Parathyroid adenoma (tissue), 2 donors: ENCODE results near the gene ZYG11B.

ENCODE experiments used
- H2AFZ ChIP-seq: fragments of 300-600 bp; sonication (generic); one replicate; pipeline ENCODE4 v1.7.0; 2017; ENCODE audit warnings: antibody characterized with exemption, mild to moderate bottlenecking
- H3K27ac ChIP-seq: fragments of 300-600 bp; sonication (generic); one replicate; pipeline ENCODE4 v1.7.0; 2017
- H3K27me3 ChIP-seq: fragments of 300-600 bp; sonication (generic); one replicate; pipeline ENCODE4 v1.7.0; 2017; ENCODE audit warnings: low read length; ENCODE audit not compliant: control insufficient read depth, insufficient read depth
- H3K36me3 ChIP-seq: fragments of 300-600 bp; sonication (generic); one replicate; pipeline ENCODE4 v1.7.0; 2017; ENCODE audit warnings: low read length; ENCODE audit not compliant: control insufficient read depth, insufficient read depth
- H3K4me1 ChIP-seq: fragments of 300-600 bp; sonication (generic); one replicate; pipeline ENCODE4 v1.7.0; 2017; ENCODE audit warnings: control low read depth
- H3K4me2 ChIP-seq: fragments of 300-600 bp; sonication (generic); one replicate; pipeline ENCODE4 v1.7.0; 2017; ENCODE audit warnings: low read length
- H3K4me3 ChIP-seq: fragments of 300-600 bp; sonication (generic); one replicate; pipeline ENCODE4 v1.7.0; 2017; ENCODE audit warnings: low read depth, low read length
- H3K79me2 ChIP-seq: fragments of 300-600 bp; sonication (generic); one replicate; pipeline ENCODE4 v1.7.0; 2017; ENCODE audit warnings: control low read depth
- H3K9ac ChIP-seq: fragments of 300-600 bp; sonication (generic); one replicate; pipeline ENCODE4 v1.7.0; 2017; ENCODE audit warnings: mild to moderate bottlenecking
- H3K9me3 ChIP-seq: fragments of 300-600 bp; sonication (generic); one replicate; pipeline ENCODE4 v1.7.0; 2017; ENCODE audit warnings: low read length; ENCODE audit not compliant: control insufficient read depth
- CTCF ChIP-seq: fragments of 300-600 bp; sonication (generic); IDR thresholded peaks from one replicate; pipeline ENCODE4 v1.7.0; 2017; ENCODE audit warnings: antibody characterized with exemption, mild to moderate bottlenecking
- donor health status: primary hyperparathyroidism.

ZYG11B gene

GRCh38 chr1:52848423-52848822 lies 122.2 kb downstream of the ZYG11B start:
- no peak overlapping the region for H3K4me3 ChIP-seq
- H3K4me1 ChIP-seq: no peaks in the 10 kb centered on the region
- H3K9ac ChIP-seq: no peak overlapping the region
- TF ChIP-seq CTCF: no peak
- H3K36me3 ChIP-seq: no peaks in the 10 kb centered on the region
- H3K4me2 ChIP-seq: no peak overlapping the region
- no peak overlapping the region for H2AFZ ChIP-seq
- no peaks in the 10 kb centered on the region for H3K9me3 ChIP-seq
- no peak overlapping the region for H3K27ac ChIP-seq
- no peaks in the 10 kb centered on the region for H3K79me2 ChIP-seq
- H3K27me3 ChIP-seq: no peaks in the 10 kb centered on the region

DNA sequence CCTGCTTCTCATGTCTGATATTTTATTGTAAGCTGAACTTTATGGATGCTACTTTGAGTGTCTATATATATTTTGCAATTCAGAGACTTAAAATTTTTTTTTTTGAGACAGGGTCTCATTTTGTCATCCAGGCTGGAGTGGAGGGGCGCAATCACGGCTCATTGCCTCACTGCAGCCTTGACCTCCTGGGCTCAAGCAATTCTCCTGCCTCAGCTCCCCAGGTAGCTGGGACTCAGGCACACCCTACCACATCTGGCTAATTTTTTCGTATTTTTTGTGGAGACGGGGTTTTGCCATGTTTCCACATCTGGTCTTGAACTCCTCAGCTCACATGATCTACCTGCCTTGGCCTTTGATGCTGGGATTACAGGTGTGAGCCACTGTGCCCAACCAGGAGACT lies 124.7 kb downstream of the ZYG11B start:
- TF ChIP-seq CTCF: no peak
- Histone ChIP-seq H3K27me3 (no peaks in the 10 kb centered on the region), H3K27ac (no peak overlapping the region), H3K9me3 (no peaks in the 10 kb centered on the region), H3K4me3 (no peak overlapping the region), H3K4me2 (no peak overlapping the region), H3K9ac (no peak overlapping the region), H3K36me3 (no peaks in the 10 kb centered on the region), H2AFZ (no peak overlapping the region), H3K79me2 (no peaks in the 10 kb centered on the region), H3K4me1 (no peaks in the 10 kb centered on the region)

DNA sequence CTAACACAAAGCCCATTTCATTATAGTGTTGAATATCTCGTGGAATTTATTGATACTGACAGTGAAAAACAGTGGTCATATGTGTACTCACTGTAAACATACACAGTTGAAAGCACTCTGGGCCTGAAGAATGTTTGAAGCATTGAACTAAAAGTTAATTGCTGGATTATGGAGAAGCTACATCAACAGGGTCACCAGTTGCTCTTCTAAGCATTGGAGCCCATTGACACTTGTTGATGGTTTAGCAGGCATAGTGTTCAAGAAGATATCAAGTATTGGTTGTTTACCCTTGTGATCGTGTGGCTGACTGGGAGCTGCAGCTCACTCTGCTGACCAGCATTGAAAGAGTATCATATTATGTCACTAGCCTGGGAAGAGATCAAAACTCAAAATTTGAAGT lies 126.6 kb downstream of the ZYG11B start:
- no peak overlapping the region for H3K9ac ChIP-seq
- H3K36me3 ChIP-seq: no peaks in the 10 kb centered on the region
- H3K27me3 ChIP-seq: no peaks in the 10 kb centered on the region
- no peak overlapping the region for H3K27ac ChIP-seq
- H3K79me2 ChIP-seq: no peaks in the 10 kb centered on the region
- H3K9me3 ChIP-seq: no peaks in the 10 kb centered on the region
- no peak overlapping the region for H3K4me3 ChIP-seq
- no peak overlapping the region for H2AFZ ChIP-seq
- no peaks in the 10 kb centered on the region for H3K4me1 ChIP-seq
- TF ChIP-seq CTCF: no peak
- H3K4me2 ChIP-seq: no peak overlapping the region

DNA sequence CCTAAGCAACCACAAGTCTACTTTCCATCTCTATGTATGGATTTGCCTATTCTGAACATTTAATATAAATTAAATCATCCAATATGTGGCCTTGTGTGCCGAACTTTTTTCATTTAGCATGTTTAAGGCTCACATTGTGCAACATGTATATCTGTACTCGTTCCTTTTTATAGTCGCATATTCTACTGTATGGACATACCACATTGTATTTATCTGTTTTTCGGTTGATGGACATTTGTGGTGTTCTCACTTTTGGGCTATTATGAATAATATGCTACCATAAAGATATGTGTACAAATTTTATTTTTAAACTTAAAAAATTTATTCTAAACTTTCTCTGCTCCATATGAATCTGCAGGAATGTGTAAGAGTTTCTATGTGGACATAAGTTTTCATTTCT lies 129.3 kb downstream of the ZYG11B start:
- H3K4me3 ChIP-seq: no peak overlapping the region

More for the DNA sequence above, 129.3 kb downstream of the ZYG11B start:
- Histone ChIP-seq H3K27me3 (no peaks in the 10 kb centered on the region), H3K79me2 (no peaks in the 10 kb centered on the region), H2AFZ (no peak overlapping the region), H3K9ac (no peak overlapping the region), H3K27ac (no peak overlapping the region), H3K9me3 (no peaks in the 10 kb centered on the region), H3K4me1 (no peaks in the 10 kb centered on the region), H3K4me2 (no peak overlapping the region), H3K36me3 (no peaks in the 10 kb centered on the region)
- no peak for TF ChIP-seq CTCF
